DND-41 (cell line): ENCODE data around the gene TENT5A.

Source experiments
- ATAC-seq: fragments of 200-7000 bp; cut with Tn5 transposase; 3 replicates; pipeline ENCODE4 v1.9.1; 2021; ENCODE audit warnings: low read depth; ENCODE audit not compliant: insufficient read depth
- DNase-seq: peaks from one replicate; pipeline ENCODE4 v3.0.0-alpha.2; 2020
- H2AFZ ChIP-seq: 2 replicates; pipeline ENCODE4 v1.6.0; 2012; ENCODE audit warnings: low read depth, low read length
- H3K27ac ChIP-seq: 2 replicates; pipeline ENCODE4 v1.5.1; 2012; ENCODE audit warnings: low read length, inconsistent platforms
- H3K27me3 ChIP-seq: fragments of 200-600 bp; sonication (generic); 2 replicates; pipeline ENCODE4 v1.6.0; 2012; ENCODE audit warnings: low read length, mild to moderate bottlenecking, inconsistent platforms; ENCODE audit not compliant: insufficient read depth, poor library complexity
- H3K36me3 ChIP-seq: 2 replicates; pipeline ENCODE4 v1.5.1; 2012; ENCODE audit warnings: low read length, inconsistent platforms; ENCODE audit not compliant: insufficient read depth
- H3K4me1 ChIP-seq: 2 replicates; pipeline ENCODE4 v1.5.1; 2012; ENCODE audit warnings: mild to moderate bottlenecking, low read length; ENCODE audit not compliant: insufficient read depth
- H3K4me2 ChIP-seq: 2 replicates; pipeline ENCODE4 v1.6.0; 2012; ENCODE audit warnings: mild to moderate bottlenecking, moderate library complexity, low read length, inconsistent platforms; ENCODE audit not compliant: insufficient read depth
- H3K4me3 ChIP-seq, 2 experiments: fragments of 200-600 bp in 1 of 2; shearing (Covaris generic) in 1 of 2; 2 replicates each; pipeline ENCODE4 v1.5.1; 2012 to 2016; ENCODE audit warnings: inconsistent platforms in 2 of 2, low read length in 2 of 2, mild to moderate bottlenecking in 2 of 2, low read depth in 1 of 2, moderate library complexity in 1 of 2
- H3K79me2 ChIP-seq: 2 replicates; pipeline ENCODE4 v1.6.0; 2012; ENCODE audit warnings: low read length, inconsistent platforms; ENCODE audit not compliant: insufficient read depth
- H3K9ac ChIP-seq: 2 replicates; pipeline ENCODE4 v1.6.0; 2012; ENCODE audit warnings: low read depth, mild to moderate bottlenecking, inconsistent platforms, low read length, moderate library complexity
- H3K9me3 ChIP-seq: 2 replicates; pipeline ENCODE4 v1.5.1; 2012; ENCODE audit warnings: low read length, moderate library complexity, mild to moderate bottlenecking, inconsistent platforms; ENCODE audit not compliant: insufficient read depth, severe bottlenecking
- H4K20me1 ChIP-seq: 2 replicates; pipeline ENCODE4 v1.6.0; 2012; ENCODE audit warnings: low read length; ENCODE audit not compliant: insufficient read depth
- EZH2 ChIP-seq: IDR thresholded peaks from 3 replicates; pipeline ENCODE4 v1.6.1; 2012; ENCODE audit warnings: borderline replicate concordance, low read depth, mild to moderate bottlenecking, moderate library complexity, low read length, inconsistent platforms; ENCODE audit not compliant: severe bottlenecking
- TF ChIP-seq, protein P1 (sequence below): IDR thresholded peaks from 2 replicates; pipeline ENCODE4 v1.5.1; 2012; ENCODE audit warnings: borderline replicate concordance, low read length, moderate library complexity, mild to moderate bottlenecking; ENCODE audit not compliant: poor library complexity, severe bottlenecking; ENCODE audit errors: extremely low read depth

Gene TENT5A

DNA sequence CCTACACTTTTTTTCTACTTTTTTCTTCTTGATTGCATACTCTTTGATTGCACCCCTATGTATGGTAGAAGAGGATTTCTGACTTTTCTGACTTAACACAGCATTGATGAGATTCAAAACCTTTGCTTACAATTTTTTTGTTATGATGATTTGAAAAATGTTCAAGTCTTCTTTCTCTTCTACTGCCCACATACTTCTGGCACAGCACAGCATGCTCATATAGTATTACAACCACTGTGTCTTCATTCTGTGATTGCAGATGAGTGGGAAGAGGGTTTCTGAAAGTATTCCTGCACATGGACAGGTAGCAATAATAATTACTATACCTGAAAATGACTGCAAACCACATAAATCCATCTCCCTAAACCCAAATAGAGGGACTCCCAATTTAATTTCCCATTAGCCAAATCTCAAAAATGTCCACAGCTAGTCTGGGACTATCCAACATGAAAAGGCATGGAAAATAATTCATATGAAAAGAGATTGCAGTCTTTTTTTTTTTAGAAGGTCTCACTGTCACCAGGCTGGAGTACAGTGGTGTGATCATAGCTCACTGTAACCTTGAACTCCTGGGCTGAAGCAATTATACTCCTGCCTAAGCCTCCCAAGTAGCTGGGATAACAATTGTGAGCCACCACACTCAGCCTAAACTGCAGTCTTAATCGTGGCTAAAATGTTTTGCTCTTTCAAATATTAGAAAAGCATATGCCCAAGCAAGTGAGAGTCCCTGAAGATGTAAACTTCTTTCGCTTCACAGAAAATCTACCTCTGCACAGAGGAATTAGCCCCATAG is 15.9 kb upstream of the TENT5A start:
- Histone ChIP-seq H2AFZ (no peak overlapping the region), H3K4me3 (no peak overlapping the region), H3K9ac (no peak overlapping the region), H3K9me3 (no peaks in the 10 kb centered on the region), H3K27ac (no peak overlapping the region), H3K4me2 (no peak overlapping the region), H4K20me1 (no peaks in the 10 kb centered on the region), H3K27me3 (no peaks in the 10 kb centered on the region), H3K79me2 (no peaks in the 10 kb centered on the region), H3K36me3 (no peaks in the 10 kb centered on the region), H3K4me1 (peaks cover 24% of the 10 kb centered on the region)
- no peak for TF ChIP-seq EZH2
- TF ChIP-seq, protein P1, sequence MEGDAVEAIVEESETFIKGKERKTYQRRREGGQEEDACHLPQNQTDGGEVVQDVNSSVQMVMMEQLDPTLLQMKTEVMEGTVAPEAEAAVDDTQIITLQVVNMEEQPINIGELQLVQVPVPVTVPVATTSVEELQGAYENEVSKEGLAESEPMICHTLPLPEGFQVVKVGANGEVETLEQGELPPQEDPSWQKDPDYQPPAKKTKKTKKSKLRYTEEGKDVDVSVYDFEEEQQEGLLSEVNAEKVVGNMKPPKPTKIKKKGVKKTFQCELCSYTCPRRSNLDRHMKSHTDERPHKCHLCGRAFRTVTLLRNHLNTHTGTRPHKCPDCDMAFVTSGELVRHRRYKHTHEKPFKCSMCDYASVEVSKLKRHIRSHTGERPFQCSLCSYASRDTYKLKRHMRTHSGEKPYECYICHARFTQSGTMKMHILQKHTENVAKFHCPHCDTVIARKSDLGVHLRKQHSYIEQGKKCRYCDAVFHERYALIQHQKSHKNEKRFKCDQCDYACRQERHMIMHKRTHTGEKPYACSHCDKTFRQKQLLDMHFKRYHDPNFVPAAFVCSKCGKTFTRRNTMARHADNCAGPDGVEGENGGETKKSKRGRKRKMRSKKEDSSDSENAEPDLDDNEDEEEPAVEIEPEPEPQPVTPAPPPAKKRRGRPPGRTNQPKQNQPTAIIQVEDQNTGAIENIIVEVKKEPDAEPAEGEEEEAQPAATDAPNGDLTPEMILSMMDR = no peak
- DNase-seq (no peak), ATAC-seq (no peak)

DNA sequence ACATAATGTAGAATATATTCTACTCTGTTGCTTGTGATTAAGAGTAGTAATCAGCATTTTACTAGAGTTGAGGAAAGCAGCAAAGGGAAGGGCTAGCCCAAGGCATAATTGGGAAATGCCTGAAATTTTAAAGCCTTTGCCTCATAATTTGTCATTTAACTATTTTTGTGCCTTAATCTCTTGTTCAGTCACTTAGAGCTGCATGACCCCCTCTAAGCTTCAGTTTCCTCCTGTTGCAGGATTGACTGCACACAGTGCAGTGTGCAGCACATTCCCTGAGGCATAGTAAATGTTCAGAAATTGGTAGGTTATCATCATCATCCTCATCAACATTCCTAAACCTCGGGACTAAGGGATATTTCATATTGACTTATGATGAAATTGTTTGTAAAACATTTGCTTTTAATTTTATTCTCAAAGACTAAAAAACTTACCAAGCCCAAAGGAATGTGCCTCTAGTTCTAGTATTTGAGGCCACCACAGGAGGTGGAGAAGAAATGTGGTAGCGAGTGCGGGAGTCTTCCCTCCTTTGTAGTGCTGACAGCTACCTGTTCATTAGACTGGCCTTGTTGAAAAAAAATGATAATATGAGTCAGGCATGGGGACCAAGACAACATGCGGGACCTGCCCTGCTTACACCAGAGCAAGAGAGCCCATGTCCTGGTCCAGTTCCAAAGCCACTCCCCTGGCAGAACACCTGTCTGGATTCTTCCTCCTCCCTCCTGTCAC is 14.8 kb upstream of the TENT5A start:
- Histone ChIP-seq H3K4me1 (peaks cover 24% of the 10 kb centered on the region), H3K36me3 (no peaks in the 10 kb centered on the region), H2AFZ (no peak overlapping the region), H3K9ac (no peak overlapping the region), H3K9me3 (no peaks in the 10 kb centered on the region), H3K4me3 (no peak overlapping the region), H3K27ac (peak overlapping the region; percentile 73), H3K4me2 (peak overlapping the region; percentile 37), H4K20me1 (no peaks in the 10 kb centered on the region), H3K27me3 (no peaks in the 10 kb centered on the region), H3K79me2 (no peaks in the 10 kb centered on the region)
- TF ChIP-seq, protein P1 = no peak
- no peak for TF ChIP-seq EZH2
- ATAC-seq = peak; percentile 48; the same call in 2 of the 3 replicates
- DNase-seq = no peak

DNA sequence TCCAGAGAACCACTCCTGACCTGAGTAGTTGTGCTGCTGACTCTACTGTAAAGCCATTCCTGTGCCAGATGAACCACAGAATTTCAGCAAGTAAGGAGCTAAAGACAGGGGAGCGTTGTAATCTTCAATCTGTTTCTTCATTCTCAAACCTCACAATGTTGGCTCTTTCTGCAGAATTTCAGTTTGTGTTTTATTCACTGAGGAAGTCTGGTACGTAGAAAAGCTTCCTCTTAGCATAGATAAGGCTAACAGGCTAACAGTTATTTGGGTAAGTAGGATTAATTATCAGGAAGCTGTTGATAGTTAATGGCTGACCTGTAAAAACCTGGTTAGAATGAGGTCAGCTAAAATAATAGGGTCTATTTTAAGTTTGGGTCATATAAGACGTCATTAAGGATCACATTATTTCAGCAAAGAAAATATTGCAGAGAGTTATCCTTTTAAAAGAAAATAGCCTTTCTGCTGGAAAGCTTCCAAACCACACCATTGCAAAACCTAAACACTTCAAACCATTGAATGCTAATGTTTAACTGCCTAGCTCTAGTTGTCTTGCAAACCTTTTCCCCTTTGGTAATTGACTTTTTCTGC is 14.1 kb upstream of the TENT5A start:
- H2AFZ ChIP-seq = peak overlapping the region; percentile 48
- H3K9me3 ChIP-seq = no peaks in the 10 kb centered on the region
- H3K4me3 ChIP-seq = 0 out of 4 replicates have a peak overlapping the region, but pooled peaks of 1 of the 2 experiments have one; percentile 3
- peak overlapping the region; percentile 73 for H3K27ac ChIP-seq
- no peak overlapping the region for H3K9ac ChIP-seq
- H3K36me3 ChIP-seq = no peaks in the 10 kb centered on the region
- H4K20me1 ChIP-seq = no peaks in the 10 kb centered on the region
- ATAC-seq (peak; percentile 70), DNase-seq (peak; percentile 10)
- TF ChIP-seq, protein P1 = no peak
- TF ChIP-seq EZH2 = no peak
- no peaks in the 10 kb centered on the region for H3K27me3 ChIP-seq
- H3K4me2 ChIP-seq = peak overlapping the region; percentile 37
- H3K79me2 ChIP-seq = no peaks in the 10 kb centered on the region
- H3K4me1 ChIP-seq = peaks cover 24% of the 10 kb centered on the region
